Heart left ventricle (tissue), 16 donors: ENCODE results near the gene DCAF5. TPM values are rescaled to one million over a fixed set of nuclear protein-coding genes. Genes with fewer than 3 reads are reported as not detected.
A peak's percentile ranks its signal among the peaks of the same experiment; 100 is the strongest.

Experiments
- ATAC-seq, 4 donors: fragments of 200-7000 bp; cut with Tn5 transposase; one replicate each; pipeline ENCODE4 v1.9.1; 2020 to 2022; ENCODE audit warnings: moderate library complexity in 4 of 4, mild to moderate bottlenecking in 3 of 4, moderate number of reproducible peaks in 1 of 4
- DNase-seq, 5 donors: peaks; one replicate each; pipeline ENCODE4 v3.0.0-alpha.2; 2020
- H3K27ac ChIP-seq, 12 donors: fragments of 200-600 bp; sonication (generic) in 4 of 12; one replicate each; pipeline versions ENCODE4 v1.5.0 to v1.8.0; 2016 to 2022; ENCODE audit warnings: mild to moderate bottlenecking in 2 of 12
- H3K27me3 ChIP-seq, 9 donors: fragments of 200-600 bp; sonication (generic) in 2 of 9; one replicate each; pipeline versions ENCODE4 v1.5.1 to v1.8.0; 2016 to 2022; ENCODE audit warnings: mild to moderate bottlenecking in 3 of 9
- H3K36me3 ChIP-seq, 9 donors: fragments of 200-600 bp; sonication (generic) in 2 of 9; one replicate each; pipeline versions ENCODE4 v1.5.0 to v1.8.0; 2018 to 2022; ENCODE audit warnings: mild to moderate bottlenecking in 2 of 9
- H3K4me1 ChIP-seq, 12 donors: fragments of 200-600 bp; sonication (generic) in 4 of 12; one replicate each; pipeline versions ENCODE4 v1.5.0 to v1.8.0; 2016 to 2022; ENCODE audit warnings: mild to moderate bottlenecking in 3 of 12
- H3K4me3 ChIP-seq, 12 donors: fragments of 200-600 bp; sonication (generic) in 4 of 12; one replicate each; pipeline versions ENCODE4 v1.5.0 to v1.8.0; 2017 to 2022; ENCODE audit warnings: mild to moderate bottlenecking in 9 of 12, moderate library complexity in 4 of 12
- H3K9me3 ChIP-seq, 12 donors: fragments of 200-600 bp; sonication (generic) in 4 of 12; one replicate each; pipeline versions ENCODE4 v1.5.0 to v1.8.0; 2016 to 2022; ENCODE audit warnings: mild to moderate bottlenecking in 1 of 12
- POLR2A ChIP-seq, 2 donors: fragments of 450-650 bp; IDR thresholded peaks; one replicate each; pipeline ENCODE4 v1.6.1; 2017; ENCODE audit warnings: antibody characterized with exemption in 2 of 2, mild to moderate bottlenecking in 2 of 2, moderate library complexity in 2 of 2
- WGBS, 4 donors: extraction: QIAGEN DNeasy Blood & Tissue Kit in 2 of 4; methylation state at CpG; one replicate each; pipeline versions ENCODE4 v1.1.5 to v1.1.7; 2013 to 2018; 5-methylcytosine and 5-hydroxymethylcytosine counted together
- intact Hi-C, 10 donors: fragments of 100-400 bp; cut with DNase I; formaldehyde crosslinking; loops; one replicate each; pipeline versions ENCODE4 v1.11.1 to v1.14.2; 2022
- polyA plus RNA-seq, 2 donors: library from polyadenylated mRNA; stranded (reverse); fragments of 200-250 nt; gene quantifications; one replicate each; pipeline ENCODE4 v1.2.3, GENCODE V29; 2013
- total RNA-seq, 9 donors: library from RNA; depleted of rRNA in 2 of 9; stranded (reverse); fragments of >200 nt in 2 of 9; fragmentation: NEBNext Ultra II Directional in 3 of 9; extraction: Animal tissue kit (Norgen Biotek cat#: 25700) in 3 of 9; gene quantifications; one replicate each; pipeline versions ENCODE4 v1.1.0 to v1.2.4, GENCODE V29; 2016 to 2023
- TF ChIP-seq, protein P1 (sequence below), 12 donors: fragments of 200-600 bp; sonication (generic) in 4 of 12; IDR thresholded peaks; one replicate each; pipeline versions ENCODE4 v1.5.0 to v1.8.0; 2018 to 2022; ENCODE audit warnings: antibody characterized with exemption in 12 of 12, mild to moderate bottlenecking in 5 of 12
- donor health status: ischemic (EF 13 %, LVEDD 7.1; RV severe dilation, severe dysfunction).
- donor health status: healthy with polysubstance abuse.
- donor health status: DM: no; HTN: yes; CAD: no.
- donor health status: DM: no; HTN: no; CAD: no.
- donor health status: ischemic (EF 25% LVEDD 6.9; RV normal size, moderate dysfunction).
- donor health status: ischemic (EF 25% LVEDD 5.7; RV mildly dilated, moderate dysfunction).
- donor health status: healthy.
- donor health status: DM: yes; HTN: yes; CAD: no.
- donor health status: ischemic (EF 35%, LVEDD 5.7; RV mildly dilated, moderate dysfunction).
- donor health status: nonischemic (EF 11% LVEDD 7.7; RV severe dilation, severe dysfunction).
- donor health status: DM: yes; HTN: yes; CAD: no.
- donor health status: PGD.
- donor health status: ischemic (EF 29% LVEDD 5.4; RV normal size, mild dysfunction).
- donor health status: nonischemic (EF 23%, LVEDD 6.1; RV moderate dilation, normal function).

Gene DCAF5
- total and polyA plus RNA-seq, 11 donors: 16.8 to 71.7 (median 58.8) TPM

DNA sequence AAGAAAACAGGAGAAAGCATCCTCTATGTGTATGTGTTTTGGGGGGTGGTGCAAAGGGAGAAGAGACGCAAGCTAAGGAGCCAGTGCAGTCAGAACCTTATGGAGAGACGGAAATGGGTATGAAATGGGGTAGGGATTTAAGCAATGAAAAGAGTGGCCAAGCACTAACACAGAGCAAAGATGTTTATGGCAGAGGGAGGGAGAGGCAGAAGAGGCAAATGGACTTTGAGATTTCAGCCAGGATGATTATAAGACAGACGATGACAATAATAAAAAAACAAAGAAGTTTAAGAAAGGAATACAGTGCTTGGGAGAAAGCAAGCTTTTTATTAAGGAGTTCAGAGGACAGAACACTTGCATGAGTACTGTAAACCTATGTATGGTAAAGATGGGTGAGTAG lies 44.6 kb downstream of the DCAF5 start:
- 85 to 92% (median 90%) methylated on average over 3 of the region's 3 CpGs for WGBS, 4 donors
- H3K9me3 ChIP-seq: no peaks in the 10 kb centered on the region
- TF ChIP-seq POLR2A (IDR thresholded peaks at IDR 0.05): no peak
- TF ChIP-seq, protein P1, sequence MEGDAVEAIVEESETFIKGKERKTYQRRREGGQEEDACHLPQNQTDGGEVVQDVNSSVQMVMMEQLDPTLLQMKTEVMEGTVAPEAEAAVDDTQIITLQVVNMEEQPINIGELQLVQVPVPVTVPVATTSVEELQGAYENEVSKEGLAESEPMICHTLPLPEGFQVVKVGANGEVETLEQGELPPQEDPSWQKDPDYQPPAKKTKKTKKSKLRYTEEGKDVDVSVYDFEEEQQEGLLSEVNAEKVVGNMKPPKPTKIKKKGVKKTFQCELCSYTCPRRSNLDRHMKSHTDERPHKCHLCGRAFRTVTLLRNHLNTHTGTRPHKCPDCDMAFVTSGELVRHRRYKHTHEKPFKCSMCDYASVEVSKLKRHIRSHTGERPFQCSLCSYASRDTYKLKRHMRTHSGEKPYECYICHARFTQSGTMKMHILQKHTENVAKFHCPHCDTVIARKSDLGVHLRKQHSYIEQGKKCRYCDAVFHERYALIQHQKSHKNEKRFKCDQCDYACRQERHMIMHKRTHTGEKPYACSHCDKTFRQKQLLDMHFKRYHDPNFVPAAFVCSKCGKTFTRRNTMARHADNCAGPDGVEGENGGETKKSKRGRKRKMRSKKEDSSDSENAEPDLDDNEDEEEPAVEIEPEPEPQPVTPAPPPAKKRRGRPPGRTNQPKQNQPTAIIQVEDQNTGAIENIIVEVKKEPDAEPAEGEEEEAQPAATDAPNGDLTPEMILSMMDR (IDR thresholded peaks at IDR 0.05): no peak
- no peak overlapping the region for H3K4me3 ChIP-seq
- H3K4me1 ChIP-seq: peaks cover 0 to 11% (median 0%) of the 10 kb centered on the region in 12 donors
- intact Hi-C loops: loop anchor here in 9 of 10 donors (5.0 kb wide), 2 partner anchors 196 to 246 kb away; no protein-coding TSS in a partner anchor
- no peak overlapping the region for H3K27ac ChIP-seq
- peaks cover 0 to 83% (median 71%) of the 10 kb centered on the region in 9 donors for H3K36me3 ChIP-seq
- no peaks in the 10 kb centered on the region for H3K27me3 ChIP-seq
- no peak for DNase-seq
- ATAC-seq: no peak

DNA sequence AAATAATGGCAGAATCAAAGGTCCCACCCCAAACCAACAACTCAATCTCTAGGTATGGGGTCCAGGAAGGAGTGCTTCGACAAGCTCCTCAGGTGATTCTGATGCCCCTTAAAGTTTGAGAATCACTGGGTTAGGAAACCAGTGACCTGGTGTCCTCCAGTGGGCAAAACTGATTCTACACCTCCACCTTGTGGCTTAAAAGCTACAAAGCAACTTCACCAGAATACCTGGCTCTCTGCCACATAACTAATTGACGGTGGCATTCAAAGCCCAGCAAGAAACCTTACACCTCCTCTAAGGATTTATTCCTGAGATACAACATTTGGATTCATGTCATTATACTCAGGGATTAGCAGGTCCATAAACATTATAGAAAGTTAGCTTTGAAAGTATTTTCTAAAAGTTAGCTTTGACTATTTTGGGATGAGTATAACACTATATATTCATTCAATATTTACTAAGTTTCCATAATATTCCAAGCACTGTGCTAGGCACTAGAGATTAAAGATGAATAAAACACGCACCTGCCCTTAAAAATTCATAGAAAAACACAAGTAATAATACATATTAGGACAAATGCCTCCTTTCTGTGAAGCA lies 45.4 kb downstream of the DCAF5 start:
- H3K27ac ChIP-seq: no peak overlapping the region

DNA sequence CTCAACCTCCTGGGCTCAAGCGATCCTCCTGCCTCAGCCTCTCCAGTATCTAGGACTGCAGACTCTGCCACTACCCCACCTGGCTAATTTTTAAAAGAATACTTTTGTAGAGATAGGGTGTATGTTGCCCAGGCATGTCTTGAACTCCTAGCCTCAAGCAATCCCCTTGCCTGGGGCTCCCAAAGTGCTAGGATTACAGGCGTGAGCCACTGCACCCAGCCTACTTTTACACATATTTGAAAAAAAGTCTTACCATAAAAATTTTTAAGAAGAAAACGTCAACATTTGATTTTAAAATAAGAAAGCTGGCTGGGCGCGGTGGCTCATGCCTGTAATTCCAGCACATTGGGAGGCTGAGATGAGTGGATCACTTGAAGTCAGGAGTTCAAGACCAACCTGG lies 46.5 kb downstream of the DCAF5 start:
- no peak overlapping the region for H3K27ac ChIP-seq
- TF ChIP-seq, protein P1 (IDR thresholded peaks at IDR 0.05): no peak
- no peak for TF ChIP-seq POLR2A (IDR thresholded peaks at IDR 0.05)

More for the DNA sequence above, 45.4 kb downstream of the DCAF5 start:
- no peaks in the 10 kb centered on the region for H3K9me3 ChIP-seq
- H3K27me3 ChIP-seq: no peaks in the 10 kb centered on the region
- H3K4me1 ChIP-seq: peaks cover 0 to 3% (median 0%) of the 10 kb centered on the region in 12 donors
- intact Hi-C loops: loop anchor here (2.0 to 5.0 kb wide), 3 partner anchors 195 to 245 kb away; no protein-coding TSS in a partner anchor
- ATAC-seq (peak; percentile 44 to 78 (median 68)), DNase-seq (peak in 2 of 5 donors; percentile 36 to 37)
- TF ChIP-seq, protein P1 (IDR thresholded peaks at IDR 0.05): peak; percentile 46 to 77 (median 66)
- no peak for TF ChIP-seq POLR2A (IDR thresholded peaks at IDR 0.05)
- H3K4me3 ChIP-seq: no peak overlapping the region
- WGBS, 4 donors: 29 to 37% (median 36%) methylated on average over 3 of the region's 3 CpGs
- H3K36me3 ChIP-seq: peaks cover 0 to 89% (median 75%) of the 10 kb centered on the region in 9 donors

DNA sequence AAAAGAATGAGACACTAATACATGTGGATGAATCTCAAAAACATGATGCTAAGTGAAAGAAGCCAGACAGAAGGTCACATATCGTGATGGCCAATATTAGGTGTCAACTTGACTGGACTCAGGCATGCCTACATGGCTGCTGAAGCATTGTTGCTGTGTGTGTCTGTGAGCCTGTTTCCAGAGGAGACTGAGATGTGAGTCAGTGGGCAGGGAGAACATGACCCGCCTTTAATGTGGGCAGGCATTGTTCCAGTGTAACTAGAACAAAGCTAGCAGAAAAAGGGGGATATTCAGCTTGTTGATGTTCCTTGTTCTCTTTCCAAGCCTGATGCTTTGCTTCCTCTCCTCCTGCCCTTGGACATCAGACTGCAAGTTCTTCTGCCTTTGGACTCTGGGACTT lies 47.6 kb downstream of the DCAF5 start:
- DNase-seq: no peak
- intact Hi-C loops: loop anchor here in 9 of 10 donors (5.0 kb wide), 2 partner anchors 193 to 243 kb away; no protein-coding TSS in a partner anchor
- no peak for ATAC-seq
- Histone ChIP-seq H3K27ac (no peak overlapping the region), H3K4me1 (peaks cover 0 to 10% (median 2%) of the 10 kb centered on the region in 12 donors), H3K36me3 (peaks cover 0 to 69% (median 59%) of the 10 kb centered on the region in 9 donors), H3K4me3 (no peak overlapping the region), H3K27me3 (no peaks in the 10 kb centered on the region), H3K9me3 (no peaks in the 10 kb centered on the region)
- WGBS, 4 donors: 88 to 95% (median 93%) methylated on average over 2 of the region's 2 CpGs
- TF ChIP-seq, protein P1 (IDR thresholded peaks at IDR 0.05): no peak
- no peak for TF ChIP-seq POLR2A (IDR thresholded peaks at IDR 0.05)

More for the DNA sequence above, 46.5 kb downstream of the DCAF5 start:
- ATAC-seq (no peak), DNase-seq (no peak)
- no peaks in the 10 kb centered on the region for H3K9me3 ChIP-seq
- H3K4me1 ChIP-seq: peaks cover 0 to 3% (median 0%) of the 10 kb centered on the region in 12 donors
- H3K4me3 ChIP-seq: no peak overlapping the region
- peaks cover 0 to 80% (median 70%) of the 10 kb centered on the region in 9 donors for H3K36me3 ChIP-seq
- H3K27me3 ChIP-seq: no peaks in the 10 kb centered on the region
- 93 to 96% (median 94%) methylated on average over 5 of the region's 5 CpGs for WGBS, 4 donors
- intact Hi-C loops: loop anchor here (2.0 to 5.0 kb wide), 3 partner anchors 194 to 244 kb away; no protein-coding TSS in a partner anchor
